Liver (tissue), 9 donors: ENCODE results near the gene RFX8. TPM values are rescaled to one million over a fixed set of nuclear protein-coding genes. Genes with fewer than 3 reads are reported as not detected.
A peak's percentile ranks its signal among the peaks of the same experiment; 100 is the strongest.

ENCODE experiments used
- DNase-seq: peaks from one replicate; pipeline ENCODE4 v3.0.0-alpha.2; 2017; ENCODE audit warnings: low spot score
- H3K27ac ChIP-seq, 2 donors: one replicate each; pipeline ENCODE4 v1.7.0; 2013; ENCODE audit warnings: inconsistent platforms in 2 of 2, low read length in 2 of 2, control low read depth in 1 of 2, low read depth in 1 of 2, mild to moderate bottlenecking in 1 of 2
- H3K27me3 ChIP-seq, 4 donors: one replicate each; pipeline versions ENCODE4 v1.6.1 to v1.7.0; 2013; ENCODE audit warnings: low read length in 3 of 4, inconsistent platforms in 1 of 4, mild to moderate bottlenecking in 1 of 4, moderate library complexity in 1 of 4; ENCODE audit not compliant: control insufficient read depth in 4 of 4, insufficient read depth in 4 of 4
- H3K36me3 ChIP-seq, 4 donors: one replicate each; pipeline versions ENCODE4 v1.6.1 to v1.7.0; 2013; ENCODE audit warnings: low read length in 3 of 4, mild to moderate bottlenecking in 3 of 4, low read depth in 1 of 4, moderate library complexity in 1 of 4; ENCODE audit not compliant: control insufficient read depth in 4 of 4, insufficient read depth in 3 of 4
- H3K4me1 ChIP-seq, 4 donors: one replicate each; pipeline versions ENCODE4 v1.6.1 to v1.7.0; 2013; ENCODE audit warnings: low read length in 3 of 4, mild to moderate bottlenecking in 3 of 4, moderate library complexity in 1 of 4; ENCODE audit not compliant: control insufficient read depth in 4 of 4, insufficient read depth in 4 of 4
- H3K4me3 ChIP-seq, 3 donors: one replicate each; pipeline versions ENCODE4 v1.6.1 to v1.7.0; 2013; ENCODE audit warnings: low read length in 3 of 3, control low read depth in 1 of 3, low read depth in 1 of 3, mild to moderate bottlenecking in 1 of 3
- H3K9ac ChIP-seq, 2 donors: one replicate each; pipeline ENCODE4 v1.7.0; 2013; ENCODE audit warnings: low read length in 2 of 2, mild to moderate bottlenecking in 2 of 2, moderate library complexity in 2 of 2, control low read depth in 1 of 2, low read depth in 1 of 2
- H3K9me3 ChIP-seq, 4 donors: one replicate each; pipeline versions ENCODE4 v1.6.1 to v1.7.0; 2013; ENCODE audit warnings: low read length in 3 of 4; ENCODE audit not compliant: control insufficient read depth in 4 of 4
- ATF3 ChIP-seq: IDR thresholded peaks from 2 replicates; pipeline ENCODE4 v1.6.1; 2016; ENCODE audit warnings: antibody characterized with exemption
- CTCF ChIP-seq: fragments of 150-350 bp; IDR thresholded peaks from 2 replicates; pipeline ENCODE4 v1.5.1; 2017; ENCODE audit warnings: improper control_type of control experiment, low read depth, low read length; ENCODE audit not compliant: missing input control
- EGR1 ChIP-seq, 2 donors: IDR thresholded peaks; 2 replicates each; pipeline ENCODE4 v1.6.1; 2016 to 2018; ENCODE audit warnings: antibody characterized with exemption in 2 of 2, low read depth in 2 of 2
- FOXA1 ChIP-seq: IDR thresholded peaks from 2 replicates; pipeline ENCODE4 v1.6.1; 2016; ENCODE audit warnings: antibody characterized with exemption
- GABPA ChIP-seq, 2 donors: IDR thresholded peaks in 1 of 2; conservative IDR thresholded peaks in 1 of 2; 2 replicates each; pipeline ENCODE4 v1.6.1; 2016; ENCODE audit warnings: antibody characterized with exemption in 2 of 2, mild to moderate bottlenecking in 1 of 2, moderate library complexity in 1 of 2
- HNF4A ChIP-seq, 2 donors: conservative IDR thresholded peaks; 2 replicates each; pipeline ENCODE4 v1.6.1; 2016; ENCODE audit warnings: antibody characterized with exemption in 2 of 2, mild to moderate bottlenecking in 2 of 2
- HNF4G ChIP-seq: IDR thresholded peaks from 2 replicates; pipeline ENCODE4 v1.6.1; 2016; ENCODE audit warnings: antibody characterized with exemption
- JUND ChIP-seq, 2 donors: IDR thresholded peaks; 2 replicates each; pipeline ENCODE4 v1.6.1; 2016; ENCODE audit warnings: antibody characterized with exemption in 2 of 2
- MAX ChIP-seq: IDR thresholded peaks from 2 replicates; pipeline ENCODE4 v1.6.1; 2016; ENCODE audit warnings: antibody characterized with exemption
- NR2F2 ChIP-seq: IDR thresholded peaks from 2 replicates; pipeline ENCODE4 v1.6.1; 2016; ENCODE audit warnings: antibody characterized with exemption
- RAD21 ChIP-seq, 2 donors: IDR thresholded peaks; 2 replicates each; pipeline ENCODE4 v1.6.1; 2016; ENCODE audit warnings: antibody characterized with exemption in 2 of 2, mild to moderate bottlenecking in 2 of 2
- REST ChIP-seq: IDR thresholded peaks from 2 replicates; pipeline ENCODE4 v1.6.1; 2016; ENCODE audit warnings: antibody characterized with exemption, mild to moderate bottlenecking
- RXRA ChIP-seq, 2 donors: IDR thresholded peaks; 2 replicates each; pipeline ENCODE4 v1.6.1; 2017 to 2018; ENCODE audit warnings: antibody characterized with exemption in 2 of 2, mild to moderate bottlenecking in 1 of 2
- SP1 ChIP-seq: IDR thresholded peaks from 2 replicates; pipeline ENCODE4 v1.6.1; 2018; ENCODE audit warnings: antibody characterized with exemption, mild to moderate bottlenecking
- YY1 ChIP-seq: IDR thresholded peaks from 2 replicates; pipeline ENCODE4 v1.6.1; 2016; ENCODE audit warnings: antibody characterized with exemption, mild to moderate bottlenecking
- ZBTB33 ChIP-seq: IDR thresholded peaks from 2 replicates; pipeline ENCODE4 v1.6.1; 2016; ENCODE audit warnings: antibody characterized with exemption
- WGBS: extraction: QIAGEN DNeasy Blood & Tissue Kit; methylation state at CpG from one replicate; pipeline ENCODE4 v1.1.7; 2013; 5-methylcytosine and 5-hydroxymethylcytosine counted together
- polyA plus RNA-seq, 2 donors: library from polyadenylated mRNA; stranded (reverse) in 1 of 2; unstranded in 1 of 2; fragments of 200-250 nt in 1 of 2; fragments of >200 nt in 1 of 2; fragmentation: Nextera tagmentation in 1 of 2; extraction: Ambion mirVana in 1 of 2; gene quantifications; one replicate each; pipeline versions ENCODE4 v1.2.1 to v1.2.3, GENCODE V29; 2013 to 2015
- total RNA-seq, 2 donors: library from RNA; depleted of rRNA; stranded (reverse); fragments of >200 nt; gene quantifications; one replicate each; pipeline ENCODE4 v1.2.3, GENCODE V29; 2014
- donor health status: healthy.
- donor health status: healthy.
- donor health status: healthy.
- donor health status: healthy.
- donor health status: healthy.

Gene RFX8
- total and polyA plus RNA-seq, 4 donors: 0.08 to 0.09 (median 0.09) TPM; not detected in 1

GRCh38 chr2:101501443-101501842 is 26.5 kb upstream of the RFX8 start:
- Histone ChIP-seq H3K4me3 (no peak overlapping the region), H3K4me1 (peaks cover 0 to 5% (median 2%) of the 10 kb centered on the region in 4 donors), H3K9me3 (no peaks in the 10 kb centered on the region), H3K9ac (no peak overlapping the region), H3K36me3 (no peaks in the 10 kb centered on the region), H3K27ac (no peak overlapping the region), H3K27me3 (no peaks in the 10 kb centered on the region)
- TF ChIP-seq RAD21 (IDR thresholded peaks at IDR 0.05): no peak
- no peak for TF ChIP-seq YY1
- TF ChIP-seq SP1: no peak
- TF ChIP-seq ATF3: no peak
- TF ChIP-seq RXRA (IDR thresholded peaks at IDR 0.05): no peak
- no peak for TF ChIP-seq FOXA1
- no peak for TF ChIP-seq MAX
- no peak for TF ChIP-seq EGR1 (IDR thresholded peaks at IDR 0.05; ENCODE audit: low read depth in 2 of 2)
- TF ChIP-seq CTCF: no peak
- no peak for DNase-seq
- WGBS: 62% methylated on average over 3 of the region's 3 CpGs

GRCh38 chr2:101500860-101501259 is 25.9 kb upstream of the RFX8 start:
- no peaks in the 10 kb centered on the region for H3K9me3 ChIP-seq
- WGBS: 72% methylated on average over 5 of the region's 5 CpGs
- H3K27ac ChIP-seq: peak overlapping the region in 1 of 2 donors; percentile 33
- DNase-seq: no peak
- H3K36me3 ChIP-seq: no peaks in the 10 kb centered on the region
- H3K9ac ChIP-seq: no peak overlapping the region
- TF ChIP-seq HNF4G (no peak), EGR1 (IDR thresholded peaks at IDR 0.05; ENCODE audit: low read depth in 2 of 2) (no peak)
- H3K4me1 ChIP-seq: peaks cover 0 to 5% (median 2%) of the 10 kb centered on the region in 4 donors
- no peak overlapping the region for H3K4me3 ChIP-seq
- H3K27me3 ChIP-seq: no peaks in the 10 kb centered on the region

GRCh38 chr2:101500180-101500579 is 25.3 kb upstream of the RFX8 start:
- Histone ChIP-seq H3K9ac (no peak overlapping the region), H3K4me1 (peaks cover 0 to 5% (median 2%) of the 10 kb centered on the region in 4 donors), H3K27me3 (no peaks in the 10 kb centered on the region), H3K27ac (peak overlapping the region in 1 of 2 donors; percentile 33), H3K36me3 (no peaks in the 10 kb centered on the region), H3K4me3 (no peak overlapping the region), H3K9me3 (no peaks in the 10 kb centered on the region)
- no peak for TF ChIP-seq ZBTB33
- TF ChIP-seq RXRA (IDR thresholded peaks at IDR 0.05): no peak
- TF ChIP-seq EGR1 (IDR thresholded peaks at IDR 0.05; ENCODE audit: low read depth in 2 of 2): no peak
- TF ChIP-seq GABPA (IDR thresholded peaks at IDR 0.05 in 1 of 2, conservative IDR thresholded peaks at IDR 0.05 in 1 of 2): no peak
- no peak for TF ChIP-seq RAD21 (IDR thresholded peaks at IDR 0.05)
- no peak for TF ChIP-seq ATF3
- TF ChIP-seq MAX: no peak
- TF ChIP-seq HNF4A (conservative IDR thresholded peaks at IDR 0.05): no peak
- no peak for TF ChIP-seq HNF4G
- TF ChIP-seq CTCF: no peak
- TF ChIP-seq REST: no peak
- TF ChIP-seq NR2F2: no peak
- no peak for TF ChIP-seq SP1
- no peak for TF ChIP-seq YY1
- no peak for TF ChIP-seq JUND (IDR thresholded peaks at IDR 0.05)
- DNase-seq: no peak
- WGBS: 74% methylated on average over 2 of the region's 2 CpGs
